Measurements from ENCODE around the gene ANGPTL5. TPM values are rescaled to one million over a fixed set of nuclear protein-coding genes. Genes with fewer than 3 reads are reported as not detected.

The ANGPTL5 gene
- total RNA-seq, 4 donors from 2014 or later = 1.1 TPM; not detected in 3

DNA sequence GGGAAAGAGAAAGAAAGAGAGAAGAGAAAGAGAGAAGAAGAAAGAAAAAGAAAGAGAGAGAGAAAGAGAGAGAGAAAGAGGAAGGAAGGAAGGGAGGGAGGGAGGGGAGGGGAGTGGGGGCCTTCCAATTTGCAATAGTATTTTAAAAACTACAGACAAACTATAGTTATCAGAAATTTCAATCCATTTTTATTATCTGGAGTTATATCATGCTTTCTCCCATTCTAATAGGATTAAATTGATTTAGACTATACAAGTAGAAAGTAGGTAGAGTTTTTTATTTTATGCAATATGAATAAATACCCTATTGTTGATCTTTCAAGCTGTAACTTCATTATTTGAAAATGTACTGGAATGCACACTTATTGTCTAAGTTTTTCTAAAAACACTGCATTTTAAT is 71.7 kb downstream of the ANGPTL5 start:
- ATAC-seq (no peak), DNase-seq (no peak)
- intact Hi-C loops (cut with DNase I; ENCODE audit: low total_unique reads) = no loop called here
- Histone ChIP-seq H3K4me3 (no peak overlapping the region), H3K27me3 (no peaks in the 10 kb centered on the region), H3K4me1 (no peaks in the 10 kb centered on the region), H3K36me3 (no peaks in the 10 kb centered on the region), H3K9me3 (no peaks in the 10 kb centered on the region), H3K27ac (no peak overlapping the region)
- in situ Hi-C loops (cut with MboI; ENCODE audit: low sequenced_read_pairs in 4 of 4) = loop anchor here in 2 of 4 donors (25.0 kb wide), 1 partner anchor 382 kb away; no protein-coding TSS in a partner anchor
- TF ChIP-seq POLR2A (IDR thresholded peaks at IDR 0.05) (no peak), CTCF (IDR thresholded peaks at IDR 0.05 in 4 of 5, conservative IDR thresholded peaks at IDR 0.05 in 1 of 5) (no peak)

GRCh38 chr11:101840704-101841103 is 75.6 kb downstream of the ANGPTL5 start:
- DNase-seq (no peak), ATAC-seq (no peak)
- no peak for TF ChIP-seq POLR2A (IDR thresholded peaks at IDR 0.05)
- no peak for TF ChIP-seq CTCF (IDR thresholded peaks at IDR 0.05 in 4 of 5, conservative IDR thresholded peaks at IDR 0.05 in 1 of 5)
- in situ Hi-C loops (cut with MboI; ENCODE audit: low sequenced_read_pairs in 4 of 4) (loop anchor here in 2 of 4 donors (25.0 kb wide), 1 partner anchor 378 kb away; no protein-coding TSS in a partner anchor), intact Hi-C loops (cut with DNase I; ENCODE audit: low total_unique reads) (no loop called here)
- no peak overlapping the region for H3K27ac ChIP-seq
- H3K27me3 ChIP-seq = no peaks in the 10 kb centered on the region
- no peaks in the 10 kb centered on the region for H3K4me1 ChIP-seq
- H3K36me3 ChIP-seq = no peaks in the 10 kb centered on the region
- H3K4me3 ChIP-seq = no peak overlapping the region
- H3K9me3 ChIP-seq = no peaks in the 10 kb centered on the region

Other genes starting within 250 kb of the ANGPTL5 start
- gene CEP126, start 1.5 kb downstream of the ANGPTL5 start, total RNA-seq = under 1 TPM; 0.42 to 0.63 (median 0.55) TPM
- under 1 TPM in 1 of 4 donors, not detected in 3; 0.22 TPM for gene CFAP300, start 130.9 kb upstream of the ANGPTL5 start, total RNA-seq
- 10 to 100 TPM; 41.9 to 89.4 (median 72.6) TPM for gene YAP1, start 193.9 kb upstream of the ANGPTL5 start, total RNA-seq